ENCODE data around the gene RC3H1.
A peak's percentile ranks its signal among the peaks of the same experiment; 100 is the strongest.
"Not testable (repeated sequence)": the region's sequence is repeated elsewhere in the genome, so short reads cannot be mapped to it uniquely, and the experiment has no call there.

RC3H1 gene

GRCh38 chr1:174021591-174022079, 522 bp downstream of the RC3H1 start:
- peak; percentile 17 for DNase-seq (ENCODE audit: low read depth)

- DNase-seq (ENCODE audit: low read depth): no peak
Measured at GRCh38 chr1:174018565-174018964, 3.6 kb downstream of the RC3H1 start.

GRCh38 chr1:174017231-174017970, 4.8 kb downstream of the RC3H1 start:
- no peak for DNase-seq (ENCODE audit: low read depth)

DNA sequence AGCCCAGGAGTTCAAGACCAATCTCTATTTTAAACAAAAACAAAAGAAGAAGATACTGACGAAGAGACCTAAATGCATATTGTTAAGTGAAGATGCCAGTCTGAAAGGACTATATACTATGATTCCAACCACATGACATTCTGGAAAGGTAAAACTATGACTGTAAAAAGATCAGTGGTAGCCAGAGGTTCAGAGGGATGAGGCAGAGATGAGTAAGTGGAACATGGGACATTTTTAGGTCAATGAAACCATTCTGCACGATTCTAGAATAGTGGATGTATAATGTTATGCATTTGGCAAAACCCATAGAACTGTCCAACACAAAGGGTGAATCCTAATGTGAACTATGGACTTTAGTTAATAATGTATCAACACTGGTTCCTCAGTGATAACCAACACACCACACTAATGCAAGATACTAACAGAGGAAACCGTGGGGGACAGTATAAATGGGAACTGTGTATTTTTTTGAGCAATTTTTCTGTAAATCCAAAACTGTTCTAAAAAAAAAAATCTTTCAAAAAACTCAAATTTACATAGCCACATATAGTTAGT, 8.2 kb downstream of the RC3H1 start:
- DNase-seq (ENCODE audit: low read depth): no peak

DNA sequence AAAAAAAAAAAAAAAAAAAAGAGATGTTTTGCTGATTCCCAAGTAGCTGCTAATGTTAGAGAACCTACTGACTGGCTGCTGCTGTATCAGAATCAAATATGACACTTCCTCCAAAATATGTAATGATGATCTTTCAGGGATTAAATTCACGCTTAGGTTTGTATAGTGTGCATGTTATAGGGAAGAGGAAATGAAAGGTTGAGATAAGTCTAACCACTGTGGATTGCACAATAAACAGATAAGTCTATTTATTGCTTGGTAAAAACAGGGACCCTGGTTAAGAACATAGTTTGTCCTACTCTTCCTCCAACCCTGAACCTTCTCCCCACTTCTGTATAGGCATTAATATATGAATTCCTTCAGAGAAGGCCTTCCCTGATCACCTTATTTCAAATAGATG, 13.2 kb downstream of the RC3H1 start:
- DNase-seq (ENCODE audit: low read depth): no peak

DNA sequence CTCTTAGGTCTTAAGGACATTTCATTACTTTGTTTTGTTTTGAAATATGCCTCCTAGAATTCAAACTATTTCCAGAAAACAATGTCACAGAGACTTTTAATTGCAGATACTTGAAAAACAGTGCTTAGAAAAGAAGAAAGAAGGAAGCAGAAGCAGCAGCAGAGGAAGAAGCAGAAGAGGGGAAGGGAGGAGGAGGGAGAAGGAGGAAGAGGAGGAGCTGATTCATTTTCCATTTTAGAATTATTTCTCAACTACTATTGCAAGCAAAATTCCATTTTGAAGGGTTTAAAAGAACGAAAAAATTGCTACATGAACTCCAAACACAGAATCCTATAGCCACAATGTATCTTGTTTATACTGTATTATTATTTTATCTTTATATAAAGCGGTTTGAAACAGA, 13.9 kb downstream of the RC3H1 start:
- no peak for DNase-seq (ENCODE audit: low read depth)

GRCh38 chr1:174007851-174008250, 14.3 kb downstream of the RC3H1 start:
- DNase-seq (ENCODE audit: low read depth): no peak

DNA sequence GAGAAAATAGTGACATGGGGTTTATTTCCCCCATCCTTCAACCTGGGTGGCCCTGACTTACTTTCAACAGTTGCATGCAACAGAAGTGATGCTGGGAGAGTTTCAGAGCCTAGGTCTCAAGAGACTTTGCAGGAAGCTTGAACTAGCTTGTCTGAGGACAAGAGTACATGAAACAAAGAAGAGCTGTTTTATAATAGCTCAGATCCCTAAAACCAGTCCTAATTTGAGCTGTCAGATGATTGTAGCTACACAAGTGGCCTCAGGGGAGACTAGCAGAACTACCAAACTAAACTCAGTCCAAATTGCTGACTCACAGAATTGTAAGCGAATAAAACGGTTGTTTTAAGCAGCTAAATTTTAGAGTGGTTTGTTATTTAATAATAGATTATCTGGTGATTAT, 17.1 kb downstream of the RC3H1 start:
- peak; percentile 28 for DNase-seq (ENCODE audit: low read depth)

GRCh38 chr1:174003867-174004266, 18.3 kb downstream of the RC3H1 start:
- no peak for DNase-seq (ENCODE audit: low read depth)

GRCh38 chr1:174001573-174001972, 20.6 kb downstream of the RC3H1 start:
- no peak for DNase-seq (ENCODE audit: low read depth)

GRCh38 chr1:174000371-174000770, 21.8 kb downstream of the RC3H1 start:
- no peak for DNase-seq (ENCODE audit: low read depth)

GRCh38 chr1:173997791-173998190, 24.4 kb downstream of the RC3H1 start:
- DNase-seq (ENCODE audit: low read depth): no peak

DNA sequence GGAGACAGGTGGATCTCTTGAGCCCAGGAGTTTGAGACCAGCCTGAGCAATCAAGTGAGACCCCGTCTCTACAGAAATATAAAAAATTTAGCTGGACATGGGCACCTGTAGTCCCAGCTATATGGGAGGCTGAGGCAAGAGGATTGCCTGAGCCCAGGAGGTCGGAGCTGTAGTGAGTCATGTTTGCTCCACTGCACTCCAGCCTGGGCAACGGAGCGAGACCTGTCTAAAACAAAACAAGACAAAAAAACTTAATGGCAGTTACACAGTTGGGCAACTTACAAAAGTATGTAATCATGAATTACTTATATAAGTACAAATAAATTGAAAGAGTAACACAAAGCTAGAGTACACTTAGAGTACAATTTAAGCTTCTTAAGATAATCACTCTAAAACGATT, 25.2 kb downstream of the RC3H1 start:
- DNase-seq (ENCODE audit: low read depth): no peak

- no peak for DNase-seq (ENCODE audit: low read depth)
Measured at GRCh38 chr1:173995475-173995874, 26.7 kb downstream of the RC3H1 start.

- not testable (repeated sequence) for DNase-seq (ENCODE audit: low read depth)
Measured at GRCh38 chr1:173993948-173994347, 28.2 kb downstream of the RC3H1 start.

- no peak for DNase-seq (ENCODE audit: low read depth)
Measured at GRCh38 chr1:173988068-173988467, 34.1 kb downstream of the RC3H1 start.

DNA sequence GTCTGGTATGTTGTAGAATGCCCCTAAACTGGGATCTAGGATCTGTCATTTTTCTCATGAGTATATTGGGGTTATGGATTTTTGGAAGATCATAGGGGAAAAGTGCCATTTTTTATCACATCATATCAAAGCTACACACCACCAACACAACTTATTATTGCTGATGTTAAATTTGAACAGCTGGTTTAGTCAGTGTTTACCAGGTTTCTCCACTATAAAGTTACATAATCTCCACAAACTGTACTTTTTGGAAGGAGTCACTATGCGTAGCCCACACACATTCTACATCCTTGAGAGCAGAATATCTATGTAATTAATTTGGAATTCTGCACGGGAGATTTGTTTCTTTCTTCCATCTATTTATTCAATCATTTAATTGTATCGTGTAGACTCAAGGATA, 35.2 kb downstream of the RC3H1 start:
- no peak for DNase-seq (ENCODE audit: low read depth)

DNA sequence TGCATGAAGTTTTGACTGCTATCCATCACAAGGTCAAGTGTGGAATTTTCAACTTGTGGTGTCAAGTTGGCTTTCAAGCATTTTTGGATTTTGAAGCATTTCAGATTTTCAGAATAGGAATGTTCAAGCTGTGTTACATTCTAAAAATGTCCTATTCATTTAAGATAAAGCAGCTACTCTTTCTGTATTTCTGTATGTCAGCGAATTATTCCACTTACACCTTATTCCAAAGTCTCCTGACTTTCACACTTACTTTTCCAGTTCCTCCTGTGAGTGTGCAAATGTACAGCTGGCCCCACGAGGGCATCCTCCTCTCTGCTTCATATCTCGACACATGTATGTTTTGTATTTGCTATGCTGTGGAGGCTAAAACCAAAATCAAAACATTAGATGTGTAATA, 51.9 kb downstream of the RC3H1 start:
- no peak for DNase-seq (ENCODE audit: low read depth)

DNA sequence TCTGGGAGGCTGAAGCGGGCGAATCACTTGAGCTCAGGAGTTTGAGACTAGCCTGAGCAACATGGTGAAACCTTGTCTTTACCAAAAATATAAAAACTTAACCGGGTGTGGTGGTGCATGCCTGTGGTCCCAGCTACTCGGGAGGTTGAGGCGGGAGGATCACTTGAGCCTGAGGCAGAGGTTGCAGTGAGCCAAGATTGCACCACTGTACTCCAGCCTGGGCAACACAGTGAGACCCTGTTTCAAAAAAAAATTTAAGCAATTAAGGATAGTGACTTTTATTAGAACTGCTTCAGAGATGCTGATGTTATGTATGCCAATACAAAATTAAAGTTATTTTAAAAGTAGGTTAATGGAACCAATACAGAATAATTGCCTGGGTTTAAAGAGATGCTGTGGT, 56.3 kb downstream of the RC3H1 start:
- DNase-seq (ENCODE audit: low read depth): not testable (repeated sequence)

- DNase-seq (ENCODE audit: low read depth): no peak
Measured at GRCh38 chr1:173963477-173963876, 58.7 kb downstream of the RC3H1 start.

DNA sequence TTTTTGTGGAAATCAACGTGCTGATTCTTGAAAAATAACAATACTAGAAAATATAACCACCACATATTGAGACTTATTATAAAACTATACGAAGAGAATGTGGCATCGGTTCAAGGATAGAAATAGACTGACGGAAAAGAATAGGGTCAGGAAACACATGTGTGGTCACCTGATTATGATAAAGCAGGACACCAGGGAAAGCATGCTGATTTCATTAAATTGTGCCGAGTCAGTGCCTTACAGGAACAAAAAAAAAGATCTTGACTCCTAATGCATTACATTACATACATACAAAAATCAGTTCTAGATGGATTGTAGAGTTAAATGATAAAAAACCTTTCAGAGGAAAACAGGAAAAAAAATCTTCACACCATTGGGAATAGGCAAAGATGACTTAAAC, 61.5 kb downstream of the RC3H1 start:
- DNase-seq (ENCODE audit: low read depth): no peak

DNA sequence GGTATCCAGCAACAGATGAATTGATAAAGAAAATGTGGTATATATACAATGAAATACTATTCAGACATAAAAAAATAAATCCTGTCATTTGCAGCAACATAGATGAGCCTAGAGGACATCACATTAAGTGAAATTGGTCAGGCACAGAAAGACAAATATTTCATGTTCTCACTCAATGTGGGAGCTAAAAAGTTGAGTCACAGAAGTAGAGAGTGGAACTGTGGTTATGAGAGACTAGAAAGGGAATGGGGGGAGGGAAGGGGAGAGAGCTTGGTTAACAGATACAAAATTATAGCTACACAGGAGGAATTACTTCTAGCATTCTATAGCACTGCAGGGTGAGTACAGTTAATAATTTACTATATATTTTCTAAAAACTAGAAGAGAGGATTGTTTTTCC, 68.0 kb downstream of the RC3H1 start:
- DNase-seq (ENCODE audit: low read depth): no peak

DNA sequence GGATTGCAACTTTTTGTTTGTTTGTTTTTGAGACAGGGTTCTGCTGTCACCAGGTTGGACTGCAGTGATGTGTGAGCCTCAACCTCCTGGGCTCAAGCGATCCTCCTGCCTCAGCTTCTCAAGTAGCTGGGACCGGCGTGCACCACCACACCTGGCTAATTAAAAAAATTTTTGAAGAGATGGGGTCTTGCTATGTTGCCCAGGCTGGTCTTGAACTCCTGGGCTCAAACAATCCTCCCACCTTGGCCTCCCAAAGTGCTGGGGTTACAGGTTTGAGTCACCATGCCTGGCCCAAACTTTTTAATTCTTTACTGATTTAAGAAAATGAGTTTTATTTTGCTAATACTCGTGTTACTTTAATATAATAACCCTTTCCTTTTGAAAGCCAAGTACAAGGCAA, 73.6 kb downstream of the RC3H1 start:
- DNase-seq (ENCODE audit: low read depth): no peak

GRCh38 chr1:173946380-173946921, 75.7 kb downstream of the RC3H1 start:
- DNase-seq (ENCODE audit: low read depth): no peak

All from GM04504 (cell line).